ENCODE results near the gene HERPUD1. TPM values are rescaled to one million over a fixed set of nuclear protein-coding genes. Genes with fewer than 3 reads are reported as not detected.

HERPUD1 gene
- polyA plus RNA-seq, 1 experiment: 215 TPM

- ChIA-PET POLR2A (no interaction called here), CTCF (interaction anchor here (0.6 kb wide), 1 partner anchor 54 kb away, joined by 5 read pairs; no protein-coding TSS in a partner anchor)
- TF ChIP-seq, protein P1, sequence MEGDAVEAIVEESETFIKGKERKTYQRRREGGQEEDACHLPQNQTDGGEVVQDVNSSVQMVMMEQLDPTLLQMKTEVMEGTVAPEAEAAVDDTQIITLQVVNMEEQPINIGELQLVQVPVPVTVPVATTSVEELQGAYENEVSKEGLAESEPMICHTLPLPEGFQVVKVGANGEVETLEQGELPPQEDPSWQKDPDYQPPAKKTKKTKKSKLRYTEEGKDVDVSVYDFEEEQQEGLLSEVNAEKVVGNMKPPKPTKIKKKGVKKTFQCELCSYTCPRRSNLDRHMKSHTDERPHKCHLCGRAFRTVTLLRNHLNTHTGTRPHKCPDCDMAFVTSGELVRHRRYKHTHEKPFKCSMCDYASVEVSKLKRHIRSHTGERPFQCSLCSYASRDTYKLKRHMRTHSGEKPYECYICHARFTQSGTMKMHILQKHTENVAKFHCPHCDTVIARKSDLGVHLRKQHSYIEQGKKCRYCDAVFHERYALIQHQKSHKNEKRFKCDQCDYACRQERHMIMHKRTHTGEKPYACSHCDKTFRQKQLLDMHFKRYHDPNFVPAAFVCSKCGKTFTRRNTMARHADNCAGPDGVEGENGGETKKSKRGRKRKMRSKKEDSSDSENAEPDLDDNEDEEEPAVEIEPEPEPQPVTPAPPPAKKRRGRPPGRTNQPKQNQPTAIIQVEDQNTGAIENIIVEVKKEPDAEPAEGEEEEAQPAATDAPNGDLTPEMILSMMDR (IDR thresholded peaks at IDR 0.05; ENCODE audit: low read depth, low read length): no peak
- Histone ChIP-seq H3K4me3 (ENCODE audit: low read depth, low read length) (no peak overlapping the region), H3K27me3 (ENCODE audit: control insufficient read depth, insufficient read depth, low read length) (peaks cover 2% of the 10 kb centered on the region), H3K27ac (ENCODE audit: low read depth, low read length) (no peak overlapping the region), H3K9me3 (ENCODE audit: control insufficient read depth, insufficient read depth, low read length) (no peaks in the 10 kb centered on the region)
- DNase-seq (ENCODE audit: low read depth, low spot score): no peak
These were observed 10.4 kb upstream of the HERPUD1 start for GRCh38 chr16:56921571-56921970.

DNA sequence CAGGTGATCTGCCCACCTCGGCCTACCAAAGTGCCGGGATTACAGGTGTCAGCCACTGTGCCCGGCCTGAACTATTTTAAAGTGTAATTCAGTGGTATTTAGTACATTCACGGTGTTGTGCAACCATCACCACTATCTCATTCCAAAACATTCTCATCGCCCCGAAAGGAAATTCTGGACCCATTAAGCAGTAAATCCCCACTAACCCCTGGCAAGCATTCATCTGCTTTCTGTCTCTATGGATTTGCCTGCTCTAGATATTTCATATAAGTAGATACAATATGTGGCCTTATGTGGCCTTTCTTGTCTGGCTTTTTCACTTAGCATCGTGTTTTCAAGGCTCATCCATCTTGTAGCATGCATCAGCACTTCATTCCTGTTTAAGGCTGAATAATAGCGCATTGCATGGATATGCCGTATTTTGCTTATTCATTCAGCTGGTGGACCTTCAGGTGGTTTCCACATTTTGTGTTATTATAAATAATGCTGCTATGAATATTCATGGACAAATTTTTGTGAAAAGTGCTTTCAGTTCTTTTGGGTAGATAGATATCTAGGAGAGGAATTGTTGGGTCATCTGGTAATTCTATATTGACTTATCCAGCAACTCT lies 8.4 kb upstream of the HERPUD1 start:
- DNase-seq (ENCODE audit: low read depth, low spot score): no peak
- ChIA-PET POLR2A (interaction anchor here (0.6 kb wide), 2 partner anchors 9 to 35 kb away, joined by 5 to 6 read pairs; no protein-coding TSS in a partner anchor), CTCF (interaction anchor here (0.6 kb wide), 1 partner anchor 244 kb away, joined by 3 read pairs; no protein-coding TSS in a partner anchor)
- Histone ChIP-seq H3K27me3 (ENCODE audit: control insufficient read depth, insufficient read depth, low read length) (peaks cover 2% of the 10 kb centered on the region), H3K27ac (ENCODE audit: low read depth, low read length) (no peak overlapping the region), H3K9me3 (ENCODE audit: control insufficient read depth, insufficient read depth, low read length) (no peaks in the 10 kb centered on the region), H3K4me3 (ENCODE audit: low read depth, low read length) (no peak overlapping the region)
- TF ChIP-seq, protein P1 (IDR thresholded peaks at IDR 0.05; ENCODE audit: low read depth, low read length): no peak

GRCh38 chr16:56927471-56927870 lies 4.5 kb upstream of the HERPUD1 start:
- ChIA-PET POLR2A (no interaction called here), CTCF (no interaction called here)
- TF ChIP-seq, protein P1 (IDR thresholded peaks at IDR 0.05; ENCODE audit: low read depth, low read length): no peak

GRCh38 chr16:56929639-56930038 lies 2.3 kb upstream of the HERPUD1 start:
- H3K27ac ChIP-seq (ENCODE audit: low read depth, low read length): no peak overlapping the region
- no peaks in the 10 kb centered on the region for H3K27me3 ChIP-seq (ENCODE audit: control insufficient read depth, insufficient read depth, low read length)
- TF ChIP-seq, protein P1 (IDR thresholded peaks at IDR 0.05; ENCODE audit: low read depth, low read length): no peak
- CTCF ChIA-PET: interaction anchor here (0.9 kb wide), 1 partner anchor 62 kb away, joined by 4 read pairs; no protein-coding TSS in a partner anchor
- H3K4me3 ChIP-seq (ENCODE audit: low read depth, low read length): no peak overlapping the region
- POLR2A ChIA-PET: no interaction called here
- no peak for DNase-seq (ENCODE audit: low read depth, low spot score)
- peaks cover 8% of the 10 kb centered on the region; the same call in 1 of the 2 replicates for H3K9me3 ChIP-seq (ENCODE audit: control insufficient read depth, insufficient read depth, low read length)

More at GRCh38 chr16:56927471-56927870, 4.5 kb upstream of the HERPUD1 start:
- H3K27me3 ChIP-seq (ENCODE audit: control insufficient read depth, insufficient read depth, low read length): no peaks in the 10 kb centered on the region
- peaks cover 4% of the 10 kb centered on the region; the same call in 1 of the 2 replicates for H3K9me3 ChIP-seq (ENCODE audit: control insufficient read depth, insufficient read depth, low read length)
- no peak for DNase-seq (ENCODE audit: low read depth, low spot score)
- H3K27ac ChIP-seq (ENCODE audit: low read depth, low read length): no peak overlapping the region
- H3K4me3 ChIP-seq (ENCODE audit: low read depth, low read length): no peak overlapping the region
